ENCODE measurements around the gene SPEM1. TPM values are rescaled to one million over a fixed set of nuclear protein-coding genes. Genes with fewer than 3 reads are reported as not detected.

SPEM1 gene
- total and polyA plus RNA-seq, 10 of the 15 experiments (the other 5 are each of a cell fraction or from before 2014, with no cell fraction given): not detected

- POLR2A ChIA-PET: interaction anchor here (3.2 kb wide), 1 partner anchor 7 kb away, joined by 23 read pairs; the partner anchor contains the start of gene TMEM256
- Histone ChIP-seq H3K9ac (ENCODE audit: control insufficient read depth, insufficient read depth, low read length) (no peak overlapping the region), H3K27ac (ENCODE audit: control insufficient read depth, insufficient read depth) (no peak overlapping the region), H3K4me3 (no peak overlapping the region), H4K20me1 (ENCODE audit: control insufficient read depth, insufficient read depth) (no peaks in the 10 kb centered on the region), H3K9me3 (replicated peaks; ENCODE audit: control insufficient read depth, insufficient read depth, low read length) (no peaks in the 10 kb centered on the region), H3K36me3 (ENCODE audit: control insufficient read depth in 2 of 2, insufficient read depth in 2 of 2, low read length in 1 of 2) (no peaks in the 10 kb centered on the region), H3K79me2 (ENCODE audit: control insufficient read depth, insufficient read depth, low read length) (peaks cover 2% of the 10 kb centered on the region), H3K4me2 (ENCODE audit: control insufficient read depth, insufficient read depth) (no peak overlapping the region), H3K27me3 (replicated peaks in 1 of 2; ENCODE audit: control insufficient read depth in 2 of 2, insufficient read depth in 2 of 2, low read length in 1 of 2) (no peaks in the 10 kb centered on the region), H2AFZ (ENCODE audit: control insufficient read depth, low read depth, low read length) (no peak overlapping the region), H3K4me1 (ENCODE audit: control insufficient read depth, insufficient read depth, low read length) (no peaks in the 10 kb centered on the region)
- RAD21 ChIA-PET (ENCODE audit: unreplicated experiment): no interaction called here
- SMC1A ChIA-PET (ENCODE audit: uncharacterized antibody, unreplicated experiment): no interaction called here
- FAIRE-seq (no peak), DNase-seq (ENCODE audit: low read depth, low spot score) (no peak), ATAC-seq (no peak)
- in situ Hi-C loops (cut with MboI) (no loop called here), intact Hi-C loops (cut with micrococcal nuclease; ENCODE audit: unreplicated experiment) (no loop called here)
- CTCF ChIA-PET: no interaction called here
- no peak for TF ChIP-seq POLR2AphosphoS5 (IDR thresholded peaks at IDR 0.05; ENCODE audit: low read length)
- TF ChIP-seq SIN3A (IDR thresholded peaks at IDR 0.05; ENCODE audit: low read depth, low read length): no peak
- no peak for TF ChIP-seq BHLHE40 (IDR thresholded peaks at IDR 0.05; ENCODE audit: borderline replicate concordance in 1 of 2, low read depth in 2 of 2, low read length in 1 of 2)
- no peak for TF ChIP-seq BACH1 (IDR thresholded peaks at IDR 0.05; ENCODE audit: borderline replicate concordance)
- TF ChIP-seq MXI1 (IDR thresholded peaks at IDR 0.05; ENCODE audit: low read depth, low read length): no peak
- TF ChIP-seq, protein P1, sequence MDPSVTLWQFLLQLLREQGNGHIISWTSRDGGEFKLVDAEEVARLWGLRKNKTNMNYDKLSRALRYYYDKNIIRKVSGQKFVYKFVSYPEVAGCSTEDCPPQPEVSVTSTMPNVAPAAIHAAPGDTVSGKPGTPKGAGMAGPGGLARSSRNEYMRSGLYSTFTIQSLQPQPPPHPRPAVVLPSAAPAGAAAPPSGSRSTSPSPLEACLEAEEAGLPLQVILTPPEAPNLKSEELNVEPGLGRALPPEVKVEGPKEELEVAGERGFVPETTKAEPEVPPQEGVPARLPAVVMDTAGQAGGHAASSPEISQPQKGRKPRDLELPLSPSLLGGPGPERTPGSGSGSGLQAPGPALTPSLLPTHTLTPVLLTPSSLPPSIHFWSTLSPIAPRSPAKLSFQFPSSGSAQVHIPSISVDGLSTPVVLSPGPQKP (IDR thresholded peaks at IDR 0.05; ENCODE audit: low read depth, low read length): no peak
- TF ChIP-seq, protein P2, sequence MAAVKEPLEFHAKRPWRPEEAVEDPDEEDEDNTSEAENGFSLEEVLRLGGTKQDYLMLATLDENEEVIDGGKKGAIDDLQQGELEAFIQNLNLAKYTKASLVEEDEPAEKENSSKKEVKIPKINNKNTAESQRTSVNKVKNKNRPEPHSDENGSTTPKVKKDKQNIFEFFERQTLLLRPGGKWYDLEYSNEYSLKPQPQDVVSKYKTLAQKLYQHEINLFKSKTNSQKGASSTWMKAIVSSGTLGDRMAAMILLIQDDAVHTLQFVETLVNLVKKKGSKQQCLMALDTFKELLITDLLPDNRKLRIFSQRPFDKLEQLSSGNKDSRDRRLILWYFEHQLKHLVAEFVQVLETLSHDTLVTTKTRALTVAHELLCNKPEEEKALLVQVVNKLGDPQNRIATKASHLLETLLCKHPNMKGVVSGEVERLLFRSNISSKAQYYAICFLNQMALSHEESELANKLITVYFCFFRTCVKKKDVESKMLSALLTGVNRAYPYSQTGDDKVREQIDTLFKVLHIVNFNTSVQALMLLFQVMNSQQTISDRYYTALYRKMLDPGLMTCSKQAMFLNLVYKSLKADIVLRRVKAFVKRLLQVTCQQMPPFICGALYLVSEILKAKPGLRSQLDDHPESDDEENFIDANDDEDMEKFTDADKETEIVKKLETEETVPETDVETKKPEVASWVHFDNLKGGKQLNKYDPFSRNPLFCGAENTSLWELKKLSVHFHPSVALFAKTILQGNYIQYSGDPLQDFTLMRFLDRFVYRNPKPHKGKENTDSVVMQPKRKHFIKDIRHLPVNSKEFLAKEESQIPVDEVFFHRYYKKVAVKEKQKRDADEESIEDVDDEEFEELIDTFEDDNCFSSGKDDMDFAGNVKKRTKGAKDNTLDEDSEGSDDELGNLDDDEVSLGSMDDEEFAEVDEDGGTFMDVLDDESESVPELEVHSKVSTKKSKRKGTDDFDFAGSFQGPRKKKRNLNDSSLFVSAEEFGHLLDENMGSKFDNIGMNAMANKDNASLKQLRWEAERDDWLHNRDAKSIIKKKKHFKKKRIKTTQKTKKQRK (IDR thresholded peaks at IDR 0.05; ENCODE audit: low read depth, low read length): no peak
- TF ChIP-seq ZNF274 (IDR thresholded peaks at IDR 0.05; ENCODE audit: insufficient read depth, insufficient read length): no peak
- TF ChIP-seq FOXK2 (IDR thresholded peaks at IDR 0.05): no peak
- TF ChIP-seq USF1 (IDR thresholded peaks at IDR 0.05; ENCODE audit: borderline replicate concordance, extremely low read length, insufficient read depth, low read depth, low read length): no peak
- TF ChIP-seq MAX (IDR thresholded peaks at IDR 0.05; ENCODE audit: low read depth, low read length): no peak
- TF ChIP-seq WRNIP1 (IDR thresholded peaks at IDR 0.05; ENCODE audit: borderline replicate concordance, low read depth, low read length): no peak
- no TSS peak for BruUV-seq (replicated peaks)
- WGBS (ENCODE audit: insufficient coverage, insufficient replicate concordance, low lambda C conversion rate, missing lambda C conversion rate): 96% methylated on average over 4 of the region's 4 CpGs
Measured at GRCh38 chr17:7396147-7396546, 24.0 kb upstream of the SPEM1 start.

Measured in GM12878 (cell line).